ENCODE data around the gene LRIT1.
A peak's percentile ranks its signal among the peaks of the same experiment; 100 is the strongest.

LRIT1 gene

GRCh38 chr10:84201244-84201606 is 40.1 kb downstream of the LRIT1 start:
- H3K4me1 ChIP-seq (ENCODE audit: insufficient read depth, low read length): no peaks in the 10 kb centered on the region
- no peak overlapping the region for H2AFZ ChIP-seq (ENCODE audit: low read depth, low read length)
- H3K36me3 ChIP-seq (ENCODE audit: insufficient read depth, low read length): no peaks in the 10 kb centered on the region
- peaks cover 21% of the 10 kb centered on the region for H3K27me3 ChIP-seq (ENCODE audit: insufficient read depth, low read length)
- H3K9me3 ChIP-seq (ENCODE audit: low read length): no peaks in the 10 kb centered on the region
- H3K4me3 ChIP-seq (ENCODE audit: low read length): no peak overlapping the region

GRCh38 chr10:84200537-84201243 is 40.7 kb downstream of the LRIT1 start:
- Histone ChIP-seq H3K36me3 (ENCODE audit: insufficient read depth, low read length) (no peaks in the 10 kb centered on the region), H3K4me3 (ENCODE audit: low read length) (no peak overlapping the region), H3K4me1 (ENCODE audit: insufficient read depth, low read length) (no peaks in the 10 kb centered on the region), H3K9me3 (ENCODE audit: low read length) (no peaks in the 10 kb centered on the region), H3K27me3 (ENCODE audit: insufficient read depth, low read length) (peaks cover 26% of the 10 kb centered on the region), H2AFZ (ENCODE audit: low read depth, low read length) (no peak overlapping the region)

GRCh38 chr10:84198206-84198915 is 43.0 kb downstream of the LRIT1 start:
- Histone ChIP-seq H3K9me3 (ENCODE audit: low read length) (no peaks in the 10 kb centered on the region), H3K27me3 (ENCODE audit: insufficient read depth, low read length) (peaks cover 48% of the 10 kb centered on the region), H3K4me3 (ENCODE audit: low read length) (no peak overlapping the region), H3K36me3 (ENCODE audit: insufficient read depth, low read length) (no peaks in the 10 kb centered on the region), H2AFZ (ENCODE audit: low read depth, low read length) (no peak overlapping the region), H3K4me1 (ENCODE audit: insufficient read depth, low read length) (peaks cover 9% of the 10 kb centered on the region)

- Histone ChIP-seq H3K4me3 (ENCODE audit: low read length) (no peak overlapping the region), H3K27me3 (ENCODE audit: insufficient read depth, low read length) (peaks cover 56% of the 10 kb centered on the region)
These were observed 43.7 kb downstream of the LRIT1 start for GRCh38 chr10:84197643-84198042.

GRCh38 chr10:84196941-84197340 is 44.4 kb downstream of the LRIT1 start:
- Histone ChIP-seq H3K4me3 (ENCODE audit: low read length) (no peak overlapping the region), H3K4me1 (ENCODE audit: insufficient read depth, low read length) (peaks cover 9% of the 10 kb centered on the region), H2AFZ (ENCODE audit: low read depth, low read length) (no peak overlapping the region), H3K36me3 (ENCODE audit: insufficient read depth, low read length) (no peaks in the 10 kb centered on the region), H3K9me3 (ENCODE audit: low read length) (no peaks in the 10 kb centered on the region), H3K27me3 (ENCODE audit: insufficient read depth, low read length) (peaks cover 56% of the 10 kb centered on the region)

More at GRCh38 chr10:84197643-84198042, 43.7 kb downstream of the LRIT1 start:
- H3K36me3 ChIP-seq (ENCODE audit: insufficient read depth, low read length): no peaks in the 10 kb centered on the region
- H3K9me3 ChIP-seq (ENCODE audit: low read length): no peaks in the 10 kb centered on the region
- peaks cover 9% of the 10 kb centered on the region for H3K4me1 ChIP-seq (ENCODE audit: insufficient read depth, low read length)
- H2AFZ ChIP-seq (ENCODE audit: low read depth, low read length): no peak overlapping the region

DNA sequence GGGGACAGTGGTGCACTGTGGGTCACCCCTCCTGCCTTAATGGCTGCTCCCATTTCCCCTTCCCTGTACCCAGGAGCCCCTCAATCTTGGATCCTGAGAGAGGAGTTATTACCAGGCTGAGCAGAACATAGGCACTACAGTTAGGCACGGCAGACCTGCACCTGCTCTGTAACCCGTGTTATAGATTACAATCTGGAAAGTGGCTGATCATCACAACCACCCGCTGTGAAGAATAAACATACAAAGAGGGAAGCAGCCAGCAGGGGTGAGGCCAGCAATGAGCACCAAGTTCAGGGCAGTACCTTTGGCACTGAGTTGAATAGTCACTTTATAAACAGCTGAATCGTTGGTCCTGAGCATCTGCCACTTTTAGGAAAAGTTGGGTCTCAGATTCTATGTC is 45.3 kb downstream of the LRIT1 start:
- Histone ChIP-seq H3K27me3 (ENCODE audit: insufficient read depth, low read length) (peaks cover 61% of the 10 kb centered on the region), H3K9me3 (ENCODE audit: low read length) (no peaks in the 10 kb centered on the region), H3K4me3 (ENCODE audit: low read length) (no peak overlapping the region), H3K36me3 (ENCODE audit: insufficient read depth, low read length) (no peaks in the 10 kb centered on the region), H3K4me1 (ENCODE audit: insufficient read depth, low read length) (peaks cover 9% of the 10 kb centered on the region), H2AFZ (ENCODE audit: low read depth, low read length) (no peak overlapping the region)

- H3K4me3 ChIP-seq (ENCODE audit: low read length): peak overlapping the region; percentile 30
- H3K9me3 ChIP-seq (ENCODE audit: low read length): no peaks in the 10 kb centered on the region
- H3K4me1 ChIP-seq (ENCODE audit: insufficient read depth, low read length): peaks cover 9% of the 10 kb centered on the region
- H3K27me3 ChIP-seq (ENCODE audit: insufficient read depth, low read length): peaks cover 62% of the 10 kb centered on the region
- H3K36me3 ChIP-seq (ENCODE audit: insufficient read depth, low read length): no peaks in the 10 kb centered on the region
- H2AFZ ChIP-seq (ENCODE audit: low read depth, low read length): no peak overlapping the region
These were observed 46.1 kb downstream of the LRIT1 start for GRCh38 chr10:84195044-84195830.

DNA sequence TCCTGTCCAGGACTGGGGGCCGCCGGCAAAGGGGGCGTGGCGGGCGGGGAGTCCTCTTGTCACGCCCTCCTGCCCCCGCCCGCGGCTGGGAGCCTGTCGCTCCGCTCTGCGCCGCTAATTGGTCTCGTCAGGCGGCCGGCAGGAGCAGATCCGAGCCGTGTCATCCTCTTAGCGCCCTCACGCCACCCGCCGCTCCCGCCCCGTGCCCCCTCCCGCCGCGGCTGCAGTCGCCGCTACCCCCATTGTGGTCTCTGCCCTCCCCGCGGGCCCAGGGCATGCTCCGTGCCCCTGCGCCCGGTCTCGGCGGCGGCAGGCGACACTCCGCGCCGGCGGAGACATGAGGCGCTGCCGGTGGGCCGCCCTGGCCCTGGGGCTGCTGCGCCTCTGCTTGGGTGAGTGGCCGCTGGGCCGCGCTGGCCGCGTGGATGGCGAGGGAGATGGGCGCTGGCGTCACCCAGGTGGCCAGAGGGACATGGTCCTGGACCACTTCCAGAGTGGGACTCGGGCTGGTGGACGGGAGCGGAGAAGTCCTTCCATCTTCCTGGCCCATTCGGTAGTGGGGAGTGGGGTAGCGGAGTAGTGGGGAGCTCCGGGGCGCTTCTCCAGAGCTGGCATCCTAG is 46.8 kb downstream of the LRIT1 start, which contains the start of gene CDHR1:
Gene CDHR1, plus strand, starts transcription at position 114 of the 620 bp plus-strand sequence. Its CDS starts 224 bp downstream, at position 338.
- peaks cover 62% of the 10 kb centered on the region for H3K27me3 ChIP-seq (ENCODE audit: insufficient read depth, low read length)

GRCh38 chr10:84193846-84194423 is 47.4 kb downstream of the LRIT1 start:
- Histone ChIP-seq H3K4me1 (ENCODE audit: insufficient read depth, low read length) (peaks cover 9% of the 10 kb centered on the region), H3K4me3 (ENCODE audit: low read length) (peak overlapping the region; percentile 30), H2AFZ (ENCODE audit: low read depth, low read length) (peak overlapping the region; percentile 69), H3K9me3 (ENCODE audit: low read length) (no peaks in the 10 kb centered on the region), H3K36me3 (ENCODE audit: insufficient read depth, low read length) (no peaks in the 10 kb centered on the region), H3K27me3 (ENCODE audit: insufficient read depth, low read length) (peaks cover 62% of the 10 kb centered on the region)

More for the DNA sequence above, 46.8 kb downstream of the LRIT1 start, which contains the start of gene CDHR1:
- peaks cover 9% of the 10 kb centered on the region for H3K4me1 ChIP-seq (ENCODE audit: insufficient read depth, low read length)
- no peaks in the 10 kb centered on the region for H3K36me3 ChIP-seq (ENCODE audit: insufficient read depth, low read length)
- H3K4me3 ChIP-seq (ENCODE audit: low read length): peak within 1 kb of the TSS; percentile 30
- H3K9me3 ChIP-seq (ENCODE audit: low read length): no peaks in the 10 kb centered on the region
- peak within 1 kb of the TSS; percentile 69 for H2AFZ ChIP-seq (ENCODE audit: low read depth, low read length)

DNA sequence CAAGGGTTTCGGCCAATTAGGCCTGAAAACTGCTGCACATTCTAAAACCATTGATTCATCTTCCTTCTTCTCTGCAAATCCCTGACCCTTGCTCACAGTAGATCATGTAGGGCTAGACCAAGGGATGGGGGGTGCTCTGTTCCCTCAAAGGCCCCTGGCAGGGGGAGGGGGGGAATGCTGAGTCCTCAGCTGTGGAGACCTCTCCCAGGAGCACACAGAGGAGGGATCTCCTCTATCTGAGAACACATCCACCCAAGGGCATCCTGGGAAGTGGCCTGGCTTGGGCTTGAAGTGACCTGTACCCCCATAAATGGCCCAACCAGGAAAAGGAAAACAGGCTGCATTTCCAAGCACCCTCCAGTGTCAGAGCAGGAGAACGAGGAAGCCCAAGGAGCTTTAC is 48.0 kb downstream of the LRIT1 start:
- H2AFZ ChIP-seq (ENCODE audit: low read depth, low read length): no peak overlapping the region
- H3K9me3 ChIP-seq (ENCODE audit: low read length): no peaks in the 10 kb centered on the region
- H3K27me3 ChIP-seq (ENCODE audit: insufficient read depth, low read length): peaks cover 61% of the 10 kb centered on the region
- no peaks in the 10 kb centered on the region for H3K36me3 ChIP-seq (ENCODE audit: insufficient read depth, low read length)
- H3K4me3 ChIP-seq (ENCODE audit: low read length): no peak overlapping the region
- H3K4me1 ChIP-seq (ENCODE audit: insufficient read depth, low read length): peaks cover 9% of the 10 kb centered on the region

DNA sequence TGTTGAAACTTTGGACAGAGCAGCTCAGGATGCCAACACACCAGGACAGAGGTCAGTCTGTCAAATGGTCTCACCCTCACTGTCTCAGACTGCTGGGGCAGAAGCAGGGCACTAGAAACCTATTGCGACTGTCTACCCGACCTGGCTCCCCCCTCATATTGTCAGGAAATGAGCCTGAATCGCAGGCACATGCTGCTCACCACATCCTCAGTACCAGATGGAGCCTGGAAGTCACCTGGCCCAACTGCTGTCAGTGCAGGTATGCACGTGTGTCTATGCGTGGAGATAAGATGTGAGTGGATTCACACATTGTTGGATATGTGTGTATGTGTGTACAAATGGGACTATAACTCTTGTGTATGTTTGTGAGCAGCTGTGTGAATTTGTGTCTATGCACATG is 50.2 kb downstream of the LRIT1 start:
- Histone ChIP-seq H3K9me3 (ENCODE audit: low read length) (no peaks in the 10 kb centered on the region), H3K36me3 (ENCODE audit: insufficient read depth, low read length) (no peaks in the 10 kb centered on the region), H2AFZ (ENCODE audit: low read depth, low read length) (no peak overlapping the region), H3K4me3 (ENCODE audit: low read length) (no peak overlapping the region), H3K27me3 (ENCODE audit: insufficient read depth, low read length) (peaks cover 40% of the 10 kb centered on the region), H3K4me1 (ENCODE audit: insufficient read depth, low read length) (peaks cover 9% of the 10 kb centered on the region)

DNA sequence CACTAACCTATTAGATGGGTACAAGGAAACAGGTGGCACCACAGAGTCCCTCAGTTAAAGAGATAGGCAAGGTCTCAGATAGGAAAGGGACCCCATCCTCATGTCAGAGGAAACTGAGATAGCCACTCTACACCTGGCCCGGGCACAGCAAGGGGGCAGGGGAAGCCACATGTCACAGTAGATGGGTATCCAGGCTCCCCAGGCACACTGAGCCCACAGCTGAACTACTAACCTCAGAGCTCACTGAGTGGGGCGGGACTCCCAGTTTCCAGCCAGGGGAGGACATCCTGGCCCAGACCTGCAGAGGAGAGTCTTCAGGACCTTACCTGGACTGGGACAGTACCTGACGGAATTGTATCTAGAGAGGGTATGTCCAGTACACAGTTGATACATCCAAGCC is 50.7 kb downstream of the LRIT1 start:
- no peaks in the 10 kb centered on the region for H3K9me3 ChIP-seq (ENCODE audit: low read length)
- no peak overlapping the region for H3K4me3 ChIP-seq (ENCODE audit: low read length)
- H3K36me3 ChIP-seq (ENCODE audit: insufficient read depth, low read length): no peaks in the 10 kb centered on the region
- H2AFZ ChIP-seq (ENCODE audit: low read depth, low read length): no peak overlapping the region
- peaks cover 35% of the 10 kb centered on the region for H3K27me3 ChIP-seq (ENCODE audit: insufficient read depth, low read length)
- H3K4me1 ChIP-seq (ENCODE audit: insufficient read depth, low read length): peaks cover 9% of the 10 kb centered on the region

All from neuron (in vitro differentiated cells).